Activated T-cell treated with anti-CD3 and anti-CD28 coated beads, Interleukin-2, amount 50 U/mL, for 72 hours (primary cell): ENCODE measurements around the gene VAPA. TPM values are rescaled to one million over a fixed set of nuclear protein-coding genes. Genes with fewer than 3 reads are reported as not detected.

ENCODE experiments used
- ATAC-seq, 2 donors: fragments of 150-1000 bp; cut with Tn5 transposase; replicated peaks in 1 of 2; 2 replicates each; pipeline ENCODE4 v1.10.0; 2021; ENCODE audit warnings: moderate library complexity in 2 of 2, mild to moderate bottlenecking in 1 of 2
- DNase-seq, 2 donors: peaks; one replicate each; pipeline ENCODE4 v3.0.0; 2021 to 2022; ENCODE audit warnings: mixed read lengths in 1 of 2
- H3K27ac Mint-ChIP-seq: one replicate; pipeline ENCODE4 v1.8.0; 2022; ENCODE audit warnings: mild to moderate bottlenecking, moderate library complexity, mixed read lengths
- H3K27me3 Mint-ChIP-seq: one replicate; pipeline ENCODE4 v1.8.0; 2022; ENCODE audit warnings: low read depth, mixed read lengths
- H3K36me3 Mint-ChIP-seq, 2 donors: one replicate each; pipeline ENCODE4 v1.8.0; 2022; ENCODE audit warnings: mixed read lengths in 2 of 2, mild to moderate bottlenecking in 1 of 2; ENCODE audit not compliant: insufficient read depth in 2 of 2
- H3K4me1 Mint-ChIP-seq: one replicate; pipeline ENCODE4 v1.8.0; 2022; ENCODE audit warnings: low read depth, mixed read lengths
- H3K4me3 Mint-ChIP-seq, 2 donors: one replicate each; pipeline ENCODE4 v1.8.0; 2022; ENCODE audit warnings: mild to moderate bottlenecking in 2 of 2, mixed read lengths in 2 of 2, moderate library complexity in 2 of 2
- H3K9me3 Mint-ChIP-seq, 2 donors: one replicate each; pipeline ENCODE4 v1.8.0; 2022; ENCODE audit warnings: mixed read lengths in 2 of 2
- total RNA-seq, 2 donors: library from RNA; stranded (reverse); gene quantifications; one replicate each; pipeline ENCODE4 v1.2.3, GENCODE V29; 2022

The VAPA gene
- total RNA-seq, 2 donors from 2014 or later: 197 to 209 TPM

- Mint-ChIP-seq H3K4me1 (no peaks in the 10 kb centered on the region), H3K9me3 (no peaks in the 10 kb centered on the region), H3K27ac (no peak overlapping the region), H3K36me3 (no peaks in the 10 kb centered on the region), H3K4me3 (no peak overlapping the region), H3K27me3 (peaks cover 20% of the 10 kb centered on the region)
- ATAC-seq (no peak), DNase-seq (no peak)
Measured at GRCh38 chr18:9987931-9988330, 74.1 kb downstream of the VAPA start.

- DNase-seq: no peak
- H3K36me3 Mint-ChIP-seq: no peaks in the 10 kb centered on the region
- peaks cover 20% of the 10 kb centered on the region for H3K27me3 Mint-ChIP-seq
- no peak overlapping the region for H3K4me3 Mint-ChIP-seq
- ATAC-seq: no peak
- no peaks in the 10 kb centered on the region for H3K4me1 Mint-ChIP-seq
- no peak overlapping the region for H3K27ac Mint-ChIP-seq
- H3K9me3 Mint-ChIP-seq: no peaks in the 10 kb centered on the region
Measured at GRCh38 chr18:9988665-9989064, 74.8 kb downstream of the VAPA start.

- no peak for DNase-seq
- Mint-ChIP-seq H3K4me1 (no peaks in the 10 kb centered on the region), H3K36me3 (no peaks in the 10 kb centered on the region)
Measured at GRCh38 chr18:9989481-9989880, 75.7 kb downstream of the VAPA start.

GRCh38 chr18:9991011-9992000 lies 77.5 kb downstream of the VAPA start:
- no peak overlapping the region for H3K27ac Mint-ChIP-seq
- H3K36me3 Mint-ChIP-seq: no peaks in the 10 kb centered on the region
- no peaks in the 10 kb centered on the region for H3K9me3 Mint-ChIP-seq
- H3K4me1 Mint-ChIP-seq: no peaks in the 10 kb centered on the region
- DNase-seq (no peak), ATAC-seq (no peak)
- peaks cover 20% of the 10 kb centered on the region for H3K27me3 Mint-ChIP-seq
- no peak overlapping the region for H3K4me3 Mint-ChIP-seq

More at GRCh38 chr18:9989481-9989880, 75.7 kb downstream of the VAPA start:
- Mint-ChIP-seq H3K27ac (no peak overlapping the region), H3K9me3 (no peaks in the 10 kb centered on the region), H3K27me3 (peaks cover 20% of the 10 kb centered on the region), H3K4me3 (no peak overlapping the region)
- no peak for ATAC-seq

GRCh38 chr18:9992300-9992972 lies 78.6 kb downstream of the VAPA start:
- peaks cover 4 to 6% of the 10 kb centered on the region in 2 donors for H3K9me3 Mint-ChIP-seq

GRCh38 chr18:9992973-9993520 lies 79.2 kb downstream of the VAPA start:
- Mint-ChIP-seq H3K4me3 (no peak overlapping the region), H3K27me3 (peaks cover 20% of the 10 kb centered on the region), H3K9me3 (peaks cover 6 to 8% of the 10 kb centered on the region in 2 donors), H3K4me1 (no peaks in the 10 kb centered on the region), H3K27ac (no peak overlapping the region), H3K36me3 (peaks cover 0 to 3% of the 10 kb centered on the region in 2 donors)
- DNase-seq: no peak
- no peak for ATAC-seq

More at GRCh38 chr18:9992300-9992972, 78.6 kb downstream of the VAPA start:
- Mint-ChIP-seq H3K4me3 (no peak overlapping the region), H3K4me1 (no peaks in the 10 kb centered on the region), H3K27ac (no peak overlapping the region), H3K36me3 (no peaks in the 10 kb centered on the region), H3K27me3 (peaks cover 20% of the 10 kb centered on the region)
- DNase-seq (no peak), ATAC-seq (no peak)

GRCh38 chr18:9993521-9994025 lies 79.8 kb downstream of the VAPA start:
- no peak overlapping the region for H3K27ac Mint-ChIP-seq
- DNase-seq (no peak), ATAC-seq (no peak)
- H3K9me3 Mint-ChIP-seq: peaks cover 9 to 11% of the 10 kb centered on the region in 2 donors
- peaks cover 0 to 7% of the 10 kb centered on the region in 2 donors for H3K36me3 Mint-ChIP-seq
- H3K4me3 Mint-ChIP-seq: no peak overlapping the region
- peaks cover 20% of the 10 kb centered on the region for H3K27me3 Mint-ChIP-seq
- no peaks in the 10 kb centered on the region for H3K4me1 Mint-ChIP-seq

- DNase-seq: no peak
- H3K4me1 Mint-ChIP-seq: no peaks in the 10 kb centered on the region
- no peak for ATAC-seq
- H3K27me3 Mint-ChIP-seq: peaks cover 20% of the 10 kb centered on the region
- H3K27ac Mint-ChIP-seq: no peak overlapping the region
- peaks cover 0 to 7% of the 10 kb centered on the region in 2 donors for H3K36me3 Mint-ChIP-seq
- H3K4me3 Mint-ChIP-seq: no peak overlapping the region
- H3K9me3 Mint-ChIP-seq: peaks cover 9 to 11% of the 10 kb centered on the region in 2 donors
Measured at GRCh38 chr18:9994026-9994570, 80.3 kb downstream of the VAPA start.

- no peak for DNase-seq
- Mint-ChIP-seq H3K27me3 (peaks cover 20% of the 10 kb centered on the region), H3K36me3 (peaks cover 0 to 7% of the 10 kb centered on the region in 2 donors), H3K4me1 (no peaks in the 10 kb centered on the region), H3K9me3 (peaks cover 10 to 14% of the 10 kb centered on the region in 2 donors), H3K27ac (no peak overlapping the region), H3K4me3 (no peak overlapping the region)
- no peak for ATAC-seq
Measured at GRCh38 chr18:9994701-9995235, 81.0 kb downstream of the VAPA start.

GRCh38 chr18:9995631-9996030 lies 81.8 kb downstream of the VAPA start:
- DNase-seq (no peak), ATAC-seq (no peak)
- H3K4me1 Mint-ChIP-seq: no peaks in the 10 kb centered on the region
- no peak overlapping the region for H3K27ac Mint-ChIP-seq
- no peak overlapping the region for H3K4me3 Mint-ChIP-seq
- peaks cover 20% of the 10 kb centered on the region for H3K27me3 Mint-ChIP-seq
- H3K9me3 Mint-ChIP-seq: peaks cover 16% of the 10 kb centered on the region in 2 donors
- H3K36me3 Mint-ChIP-seq: peaks cover 0 to 7% of the 10 kb centered on the region in 2 donors

- H3K27ac Mint-ChIP-seq: no peak overlapping the region
- H3K9me3 Mint-ChIP-seq: peaks cover 16% of the 10 kb centered on the region in 2 donors
- H3K27me3 Mint-ChIP-seq: peaks cover 18% of the 10 kb centered on the region
Measured at GRCh38 chr18:9996094-9996493, 82.3 kb downstream of the VAPA start.

GRCh38 chr18:9997711-9998110 lies 83.9 kb downstream of the VAPA start:
- Mint-ChIP-seq H3K36me3 (peaks cover 0 to 7% of the 10 kb centered on the region in 2 donors), H3K9me3 (peaks cover 16% of the 10 kb centered on the region in 2 donors), H3K27me3 (peaks cover 2% of the 10 kb centered on the region), H3K27ac (no peak overlapping the region), H3K4me3 (no peak overlapping the region), H3K4me1 (no peaks in the 10 kb centered on the region)
- no peak for DNase-seq
- ATAC-seq: no peak

More at GRCh38 chr18:9996094-9996493, 82.3 kb downstream of the VAPA start:
- no peak for ATAC-seq
- Mint-ChIP-seq H3K4me1 (no peaks in the 10 kb centered on the region), H3K4me3 (no peak overlapping the region), H3K36me3 (peaks cover 0 to 7% of the 10 kb centered on the region in 2 donors)
- no peak for DNase-seq
